Endothelial cell of umbilical vein (primary cell): ENCODE measurements around the gene SNCAIP.

Experiments used
- CTCF ChIP-seq, 2 donors: IDR thresholded peaks; 1 replicate in 1 of 2; 2 replicates in 1 of 2; pipeline ENCODE4 v1.5.1; 2011; ENCODE audit warnings: low read length in 2 of 2, mild to moderate bottlenecking in 2 of 2, moderate library complexity in 2 of 2, control low read depth in 1 of 2, inconsistent platforms in 1 of 2, low read depth in 1 of 2; ENCODE audit not compliant: insufficient read depth in 1 of 2; ENCODE audit errors: extremely low read depth in 1 of 2
- EZH2 ChIP-seq: IDR thresholded peaks from 2 replicates; pipeline ENCODE4 v1.6.1; 2012; ENCODE audit warnings: borderline replicate concordance, low read depth, mild to moderate bottlenecking, moderate library complexity, low read length, inconsistent platforms; ENCODE audit not compliant: severe bottlenecking
- POLR2A ChIP-seq: IDR thresholded peaks from 2 replicates; pipeline ENCODE4 v1.6.1; 2012; ENCODE audit warnings: low read depth, mild to moderate bottlenecking, control low read depth, low read length

GRCh38 chr5:122377026-122377425 lies 65.0 kb downstream of the SNCAIP start:
- TF ChIP-seq POLR2A, result no peak
- no peak for TF ChIP-seq CTCF (IDR thresholded peaks at IDR 0.05; ENCODE audit: extremely low read depth in 1 of 2, insufficient read depth in 1 of 2, low read depth in 1 of 2, low read length in 2 of 2)
- no peak for TF ChIP-seq EZH2
